OCI-LY1 (cell line): Measurements from ENCODE around the gene TBCD.

Source experiments
- CTCF ChIP-seq: fragments of 200-600 bp; sonication (generic), shearing (Covaris generic); IDR thresholded peaks from 2 replicates; pipeline ENCODE4 v1.5.1; 2017; ENCODE audit warnings: mild to moderate bottlenecking, antibody characterized with exemption, low read length, moderate library complexity, mixed read lengths
- EZH2 ChIP-seq: fragments of 200-600 bp; sonication (generic), shearing (Covaris generic); IDR thresholded peaks from 2 replicates; pipeline ENCODE4 v1.8.0; 2017; ENCODE audit warnings: borderline replicate concordance, mixed run types, mild to moderate bottlenecking, antibody characterized with exemption, low read length, moderate library complexity, mixed read lengths

- TF ChIP-seq CTCF (no peak), EZH2 (no peak)
Measured at GRCh38 chr17:82972836-82973372, 221.0 kb downstream of the TBCD start.
